Neural crest cell (in vitro differentiated cells): Measurements from ENCODE around the gene TMC1. TPM values are rescaled to one million over a fixed set of nuclear protein-coding genes. Genes with fewer than 3 reads are reported as not detected.
A peak's percentile ranks its signal among the peaks of the same experiment; 100 is the strongest.

Source experiments
- DNase-seq: peaks from one replicate; pipeline ENCODE4 v3.0.0; 2021; ENCODE audit warnings: low read depth, mixed read lengths, low spot score
- H3K27ac Mint-ChIP-seq: one replicate; pipeline ENCODE4 v1.8.0; 2021; ENCODE audit warnings: mild to moderate bottlenecking, mixed read lengths; ENCODE audit not compliant: unreplicated experiment
- H3K27me3 Mint-ChIP-seq: 2 replicates; pipeline ENCODE4 v1.8.0; 2021; ENCODE audit warnings: low read depth, mild to moderate bottlenecking, mixed read lengths
- H3K36me3 Mint-ChIP-seq: 2 replicates; pipeline ENCODE4 v1.8.0; 2021; ENCODE audit warnings: low read depth, mild to moderate bottlenecking, mixed read lengths
- H3K4me1 Mint-ChIP-seq: 2 replicates; pipeline ENCODE4 v1.8.0; 2021; ENCODE audit warnings: mixed read lengths
- H3K4me3 Mint-ChIP-seq: one replicate; pipeline ENCODE4 v1.8.0; 2021; ENCODE audit warnings: mild to moderate bottlenecking, mixed read lengths
- H3K9me3 Mint-ChIP-seq: 2 replicates; pipeline ENCODE4 v1.8.0; 2021; ENCODE audit warnings: mixed read lengths
- total RNA-seq: library from RNA; stranded (reverse); gene quantifications from 2 replicates; pipeline ENCODE4 v1.2.1, GENCODE V29; 2021
- TF ChIP-seq, protein P1 (sequence below): fragments of 200-600 bp; sonication (generic); conservative IDR thresholded peaks from 2 replicates; pipeline ENCODE4 v1.5.0; 2021; ENCODE audit warnings: antibody characterized with exemption, mild to moderate bottlenecking

Gene TMC1
- total RNA-seq, 1 donor from 2014 or later = 0.33 TPM

DNA sequence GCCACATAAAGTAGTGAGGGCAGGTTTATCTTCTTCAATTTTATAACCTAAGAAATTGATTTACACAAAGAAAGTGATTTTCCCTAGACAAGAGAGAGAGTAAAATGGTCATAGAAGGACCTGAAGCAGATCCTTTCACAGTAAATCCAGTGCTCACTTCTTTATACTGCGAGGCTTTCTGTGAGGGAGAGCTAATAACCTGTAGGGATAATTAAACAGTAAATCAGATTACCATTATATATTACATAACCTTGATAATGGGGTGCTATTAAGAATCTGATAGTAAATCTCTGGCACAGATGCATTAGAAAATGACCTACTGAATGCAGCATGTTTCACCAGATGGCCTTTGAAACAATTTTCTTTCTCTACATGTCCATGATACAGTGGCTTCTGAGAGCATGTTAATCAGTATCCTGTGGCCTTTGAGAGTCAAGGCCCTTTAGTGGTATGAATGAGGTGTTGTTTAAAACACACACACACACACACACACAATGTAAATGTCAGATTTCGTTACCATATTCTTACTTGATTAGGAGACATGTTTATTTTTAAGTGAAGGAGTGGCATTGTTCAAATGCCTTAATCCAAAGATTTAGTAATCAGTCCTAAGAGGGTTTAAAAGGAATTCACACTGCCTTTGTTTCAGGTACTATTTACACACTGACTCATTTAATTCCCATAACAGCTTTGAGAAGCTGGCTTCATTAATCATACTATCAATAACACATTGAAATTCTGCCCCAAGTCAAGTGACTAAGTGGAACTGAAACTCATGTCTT lies 306.7 kb downstream of the TMC1 start:
- Mint-ChIP-seq H3K9me3 (no peaks in the 10 kb centered on the region), H3K36me3 (no peaks in the 10 kb centered on the region), H3K27me3 (no peaks in the 10 kb centered on the region), H3K4me1 (peaks cover 17% of the 10 kb centered on the region), H3K4me3 (no peak overlapping the region), H3K27ac (no peak overlapping the region)
- TF ChIP-seq, protein P1, sequence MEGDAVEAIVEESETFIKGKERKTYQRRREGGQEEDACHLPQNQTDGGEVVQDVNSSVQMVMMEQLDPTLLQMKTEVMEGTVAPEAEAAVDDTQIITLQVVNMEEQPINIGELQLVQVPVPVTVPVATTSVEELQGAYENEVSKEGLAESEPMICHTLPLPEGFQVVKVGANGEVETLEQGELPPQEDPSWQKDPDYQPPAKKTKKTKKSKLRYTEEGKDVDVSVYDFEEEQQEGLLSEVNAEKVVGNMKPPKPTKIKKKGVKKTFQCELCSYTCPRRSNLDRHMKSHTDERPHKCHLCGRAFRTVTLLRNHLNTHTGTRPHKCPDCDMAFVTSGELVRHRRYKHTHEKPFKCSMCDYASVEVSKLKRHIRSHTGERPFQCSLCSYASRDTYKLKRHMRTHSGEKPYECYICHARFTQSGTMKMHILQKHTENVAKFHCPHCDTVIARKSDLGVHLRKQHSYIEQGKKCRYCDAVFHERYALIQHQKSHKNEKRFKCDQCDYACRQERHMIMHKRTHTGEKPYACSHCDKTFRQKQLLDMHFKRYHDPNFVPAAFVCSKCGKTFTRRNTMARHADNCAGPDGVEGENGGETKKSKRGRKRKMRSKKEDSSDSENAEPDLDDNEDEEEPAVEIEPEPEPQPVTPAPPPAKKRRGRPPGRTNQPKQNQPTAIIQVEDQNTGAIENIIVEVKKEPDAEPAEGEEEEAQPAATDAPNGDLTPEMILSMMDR = no peak
- DNase-seq = no peak

DNA sequence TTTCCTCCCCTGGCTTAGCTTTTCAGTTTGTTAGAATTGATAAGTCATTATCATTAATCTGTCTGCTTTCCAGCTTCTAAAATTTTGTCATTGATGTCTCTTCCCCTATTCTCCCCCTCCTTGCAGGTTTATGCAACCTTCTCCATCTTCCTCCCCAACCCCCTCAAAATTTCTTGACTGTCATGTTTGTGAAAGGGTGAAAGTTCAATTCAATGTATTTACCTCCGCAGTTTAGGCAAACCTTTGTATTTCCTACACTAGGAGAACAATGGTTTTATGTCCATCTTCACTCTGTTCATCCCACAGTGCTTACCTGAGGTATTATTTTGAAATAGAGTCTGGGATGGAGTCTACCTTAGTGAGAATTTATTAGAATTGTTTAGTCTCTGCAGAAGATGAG lies 313.6 kb downstream of the TMC1 start:
- Mint-ChIP-seq H3K9me3 (no peaks in the 10 kb centered on the region), H3K36me3 (no peaks in the 10 kb centered on the region), H3K4me3 (no peak overlapping the region), H3K4me1 (no peaks in the 10 kb centered on the region), H3K27ac (no peak overlapping the region), H3K27me3 (no peaks in the 10 kb centered on the region)
- DNase-seq = no peak
- TF ChIP-seq, protein P1 = no peak

DNA sequence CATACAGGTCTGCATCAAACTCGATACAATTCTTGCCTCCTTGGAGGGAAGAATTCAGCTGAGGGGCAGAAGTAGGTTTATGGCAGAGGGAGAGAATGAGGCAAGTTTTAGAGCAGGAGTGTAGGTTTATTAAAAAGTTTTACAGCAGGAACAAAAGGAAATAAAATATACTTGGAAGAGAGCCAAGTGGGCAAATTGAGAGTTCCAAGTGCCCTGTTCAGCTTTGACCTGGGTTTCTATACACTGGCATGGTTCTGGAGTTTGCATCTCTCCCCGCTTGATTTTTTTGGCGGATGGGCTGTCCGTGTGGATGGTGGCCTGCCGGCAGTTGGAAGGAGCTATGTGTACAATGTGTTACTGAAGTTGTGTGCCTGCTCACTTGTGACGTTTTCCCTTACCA lies 315.4 kb downstream of the TMC1 start:
- Mint-ChIP-seq H3K27me3 (no peaks in the 10 kb centered on the region), H3K4me3 (no peak overlapping the region), H3K36me3 (no peaks in the 10 kb centered on the region), H3K4me1 (no peaks in the 10 kb centered on the region), H3K9me3 (no peaks in the 10 kb centered on the region), H3K27ac (no peak overlapping the region)
- DNase-seq = no peak
- TF ChIP-seq, protein P1 = no peak

DNA sequence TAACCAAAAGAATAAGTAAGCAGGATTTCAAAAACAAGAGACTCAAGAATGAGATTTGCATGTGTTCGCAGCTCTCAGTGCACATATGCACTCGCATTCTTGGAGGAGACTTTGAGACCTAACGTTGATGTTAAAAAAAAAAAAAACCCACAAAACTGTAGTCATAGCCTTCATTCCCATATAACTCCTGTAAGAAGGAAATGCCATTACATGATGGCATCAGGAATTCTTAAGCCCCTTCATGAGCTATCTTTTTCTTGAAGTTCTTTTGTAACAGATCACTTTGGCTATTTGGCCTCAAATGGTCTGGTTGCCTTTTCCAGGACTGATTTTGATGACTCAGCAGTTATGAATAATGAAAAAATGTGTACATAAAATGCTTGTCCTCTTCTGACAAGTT lies 317.7 kb downstream of the TMC1 start:
- Mint-ChIP-seq H3K27me3 (no peaks in the 10 kb centered on the region), H3K4me3 (no peak overlapping the region), H3K4me1 (no peaks in the 10 kb centered on the region), H3K36me3 (no peaks in the 10 kb centered on the region), H3K9me3 (no peaks in the 10 kb centered on the region), H3K27ac (no peak overlapping the region)
- no peak for DNase-seq
- TF ChIP-seq, protein P1 = no peak

DNA sequence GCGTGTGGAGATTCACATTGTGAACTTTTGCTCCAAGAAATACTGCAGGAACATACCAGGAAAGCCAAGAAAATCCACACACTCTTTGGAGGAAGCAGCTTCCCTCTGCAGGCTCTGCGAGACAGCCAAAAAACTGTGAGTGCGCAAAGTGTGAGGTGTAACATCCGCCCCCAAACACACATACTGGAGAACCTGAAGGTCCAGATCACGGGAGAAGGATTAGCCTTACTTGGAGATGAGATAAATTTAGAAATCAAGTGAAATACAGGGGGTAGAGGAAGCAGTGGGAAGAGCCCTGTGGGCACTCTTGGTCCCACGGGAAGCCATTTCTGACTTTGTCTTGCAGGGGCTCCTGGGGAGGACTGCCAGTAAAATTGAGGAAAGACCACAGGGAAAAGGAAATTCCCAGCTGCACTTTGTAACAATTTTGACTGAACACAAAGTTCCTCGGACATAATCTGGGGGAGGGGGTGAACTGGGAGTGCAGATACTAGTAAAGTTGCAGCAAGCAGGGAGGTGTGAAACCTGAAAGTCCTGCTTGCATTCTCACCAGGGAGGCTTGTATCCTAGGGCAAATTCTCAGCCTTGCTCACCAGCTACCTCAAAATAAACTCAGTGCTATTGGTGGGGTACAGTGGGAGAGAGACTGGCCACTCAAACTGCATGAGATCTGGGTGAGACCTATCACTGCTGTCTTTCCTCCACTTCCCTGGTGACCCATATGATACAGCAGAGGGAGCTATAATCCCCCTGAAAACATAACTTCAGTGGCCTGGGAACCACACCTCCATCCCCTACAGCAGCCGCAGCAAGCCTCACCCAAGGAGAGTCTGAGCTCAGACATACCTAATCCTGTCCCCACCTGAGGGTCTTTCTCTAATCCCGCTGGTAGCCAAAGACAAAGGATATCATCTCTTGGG lies 322.4 kb downstream of the TMC1 start:
- no peak overlapping the region for H3K4me3 Mint-ChIP-seq
- H3K9me3 Mint-ChIP-seq = peaks cover 20% of the 10 kb centered on the region
- H3K27ac Mint-ChIP-seq = no peak overlapping the region
- H3K4me1 Mint-ChIP-seq = no peaks in the 10 kb centered on the region
- TF ChIP-seq, protein P1 = peak; percentile 49
- DNase-seq = no peak
- peaks cover 19% of the 10 kb centered on the region for H3K36me3 Mint-ChIP-seq
- no peaks in the 10 kb centered on the region for H3K27me3 Mint-ChIP-seq
